GOT3 (cell line): ENCODE measurements around the gene AK8.

Experiments used
- DNase-seq: peaks from one replicate; lab custom pipeline; 2025; ENCODE audit warnings: mixed read lengths; lab: John Stamatoyannopoulos, UW

The AK8 gene

DNA sequence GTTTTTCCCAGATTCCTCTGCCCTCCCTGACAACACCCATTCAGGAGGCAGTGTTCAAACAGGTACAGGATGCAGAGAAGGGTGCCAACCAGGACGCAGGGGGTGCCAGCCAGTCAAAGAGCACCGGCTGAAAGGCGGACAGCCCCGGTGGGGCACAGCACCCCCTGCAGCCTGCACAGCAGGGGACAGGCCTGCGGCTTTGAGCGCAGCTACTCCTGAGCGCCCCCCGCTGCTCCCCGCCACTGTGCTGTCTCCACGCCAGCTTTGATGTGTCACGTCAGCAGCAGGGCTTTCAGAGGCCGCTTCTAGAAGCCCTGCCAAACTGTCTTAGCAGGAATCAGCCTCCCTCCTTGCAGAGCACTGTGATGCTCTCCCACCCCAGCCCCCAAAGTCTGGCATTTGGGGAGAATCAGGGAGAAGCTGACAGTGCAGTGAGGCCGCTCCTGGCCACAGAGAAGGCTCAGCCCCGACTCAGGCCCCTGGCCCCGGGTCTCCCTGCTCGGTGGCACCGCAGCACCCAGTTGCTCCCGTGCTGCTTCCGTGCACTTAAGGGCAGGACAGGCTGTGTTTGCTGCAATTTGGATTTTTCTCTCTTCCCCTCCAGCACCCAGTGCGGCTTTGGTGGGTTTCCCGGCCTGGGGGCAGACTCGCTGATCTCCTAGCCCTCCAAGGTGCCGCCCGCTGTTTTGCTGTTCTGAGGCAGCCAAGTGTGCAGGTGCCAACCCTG lies 20.3 kb downstream of the AK8 start:
- no peak for DNase-seq

DNA sequence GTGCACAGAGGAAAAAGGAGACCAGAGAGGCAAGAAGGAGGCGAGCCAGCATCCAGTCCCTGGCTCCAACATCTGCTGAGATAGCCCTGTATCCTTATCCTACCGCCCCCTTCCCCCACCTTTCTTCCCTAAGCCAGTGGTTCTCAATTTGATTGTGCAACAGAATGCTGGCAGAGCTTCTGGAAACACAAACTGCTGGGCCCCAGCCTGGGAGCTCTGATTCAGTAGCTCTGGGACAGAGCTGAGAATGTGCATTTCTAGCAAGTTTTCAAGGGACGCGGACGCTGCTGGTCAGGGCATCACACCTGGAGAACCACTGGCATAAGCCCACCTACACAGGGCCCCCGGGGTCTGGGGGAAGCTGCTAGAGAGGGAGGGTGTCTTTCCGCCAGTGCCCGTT lies 21.1 kb downstream of the AK8 start:
- no peak for DNase-seq

DNA sequence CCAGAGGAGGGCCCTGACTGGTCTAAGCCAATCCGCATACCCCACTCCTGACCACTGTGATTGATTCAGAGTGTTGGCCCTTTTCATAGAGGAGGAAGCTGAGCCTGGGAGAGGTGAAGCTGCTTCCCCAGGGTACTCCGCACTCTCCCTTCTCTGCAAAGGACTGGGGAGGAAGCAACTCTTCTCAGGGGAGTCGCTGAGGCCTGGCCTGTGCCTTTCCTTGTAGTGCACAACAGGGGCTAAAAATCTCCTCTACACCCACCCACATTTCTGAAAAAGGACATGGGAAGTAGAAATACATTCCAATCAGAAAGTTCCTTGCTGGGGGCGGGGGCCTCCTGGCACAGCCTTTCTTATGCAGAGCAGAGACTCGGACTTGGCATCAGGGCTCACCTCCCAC lies 22.2 kb downstream of the AK8 start:
- no peak for DNase-seq

DNA sequence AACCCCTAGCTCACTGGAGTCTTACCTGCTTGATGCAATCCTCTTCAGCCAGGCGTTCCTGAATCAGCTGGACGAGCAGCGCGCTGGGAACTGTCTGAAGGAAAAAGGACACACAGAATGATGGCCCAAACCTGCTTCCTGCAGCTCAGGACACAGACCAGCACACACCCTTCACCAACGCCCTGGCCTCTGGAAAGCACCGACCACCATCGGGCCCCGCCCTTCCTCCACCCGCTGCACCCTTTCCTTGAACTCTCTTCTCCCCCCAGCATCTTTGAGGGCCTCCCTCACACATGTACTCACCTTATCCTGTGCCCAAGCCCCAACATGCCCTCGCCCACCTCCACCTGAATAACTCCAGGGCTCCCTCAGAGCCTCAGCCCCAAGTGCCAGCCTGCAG lies 23.3 kb downstream of the AK8 start:
- DNase-seq, result no peak

DNA sequence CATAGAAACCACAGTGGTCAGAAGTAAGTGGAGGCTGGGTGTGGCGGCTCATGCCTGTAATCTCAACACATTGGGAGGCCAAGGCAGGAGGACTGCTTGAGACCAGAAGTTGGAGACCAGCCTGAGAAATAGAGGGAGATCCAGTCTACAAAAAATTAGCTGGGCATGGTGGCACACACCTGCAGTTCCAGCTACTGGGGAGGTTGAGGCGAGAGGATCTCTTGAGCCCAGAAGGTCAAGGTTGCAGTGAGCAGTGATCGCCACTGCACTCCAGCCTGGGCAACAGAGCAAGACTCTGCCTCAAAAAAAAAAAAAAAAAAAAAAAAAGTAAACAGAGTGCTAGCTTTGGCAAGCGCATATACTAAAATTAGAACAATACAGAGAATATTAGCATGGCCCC lies 24.6 kb downstream of the AK8 start:
- DNase-seq, result no peak

DNA sequence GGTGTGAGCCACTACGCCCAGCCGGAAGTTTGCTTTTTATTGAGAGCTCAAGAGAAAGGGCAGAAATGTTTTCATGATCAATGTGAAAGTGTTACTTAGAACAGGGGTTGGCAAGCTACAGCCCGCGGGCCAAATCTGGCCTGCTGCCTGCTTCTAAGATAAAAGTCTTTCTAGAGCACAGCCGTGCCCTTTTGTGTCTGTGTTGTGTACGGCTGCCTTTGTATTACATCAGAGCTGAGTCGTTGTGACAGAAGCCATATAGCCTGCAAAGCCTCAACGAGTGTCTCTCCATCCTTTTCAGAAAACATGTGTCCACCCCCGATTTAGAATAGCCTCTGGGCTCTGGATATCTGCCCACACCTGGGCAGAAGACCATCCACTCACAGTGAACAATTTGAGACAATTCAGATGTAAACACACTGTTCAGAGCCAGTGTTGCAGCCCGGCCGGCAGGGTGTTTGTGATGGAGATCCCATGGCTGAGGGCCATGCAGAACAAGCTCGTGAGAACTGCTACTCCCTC lies 28.8 kb downstream of the AK8 start:
- no peak for DNase-seq

DNA sequence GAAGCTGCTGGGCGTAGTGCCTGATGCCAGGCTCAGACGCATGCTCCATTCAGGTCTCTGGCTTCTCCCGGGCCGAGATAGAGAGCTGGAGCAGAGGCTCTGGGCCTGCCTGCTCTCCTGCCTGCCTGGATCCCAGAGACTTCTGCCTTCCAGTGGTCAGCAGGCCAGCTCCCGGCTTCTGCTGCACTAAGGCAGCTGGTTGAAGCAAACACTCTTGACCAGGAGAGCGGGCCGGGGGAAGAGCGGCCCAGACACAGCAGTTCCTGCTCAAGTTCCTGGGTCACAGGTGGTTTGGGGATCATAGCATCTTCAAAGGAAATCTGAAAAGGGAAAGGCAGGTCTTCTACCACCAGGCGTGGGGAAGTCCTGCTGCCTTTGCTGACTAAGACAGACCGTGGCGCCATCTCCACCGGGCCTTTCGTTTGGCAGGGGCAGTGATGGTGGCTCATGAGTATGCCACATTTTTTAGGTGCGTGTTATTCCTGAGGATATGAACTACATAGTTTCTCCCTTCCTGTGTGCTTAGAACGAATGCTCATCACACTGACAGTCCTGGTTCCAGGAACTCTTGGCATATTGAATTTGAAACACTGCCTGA lies 31.1 kb downstream of the AK8 start:
- DNase-seq, result no peak

DNA sequence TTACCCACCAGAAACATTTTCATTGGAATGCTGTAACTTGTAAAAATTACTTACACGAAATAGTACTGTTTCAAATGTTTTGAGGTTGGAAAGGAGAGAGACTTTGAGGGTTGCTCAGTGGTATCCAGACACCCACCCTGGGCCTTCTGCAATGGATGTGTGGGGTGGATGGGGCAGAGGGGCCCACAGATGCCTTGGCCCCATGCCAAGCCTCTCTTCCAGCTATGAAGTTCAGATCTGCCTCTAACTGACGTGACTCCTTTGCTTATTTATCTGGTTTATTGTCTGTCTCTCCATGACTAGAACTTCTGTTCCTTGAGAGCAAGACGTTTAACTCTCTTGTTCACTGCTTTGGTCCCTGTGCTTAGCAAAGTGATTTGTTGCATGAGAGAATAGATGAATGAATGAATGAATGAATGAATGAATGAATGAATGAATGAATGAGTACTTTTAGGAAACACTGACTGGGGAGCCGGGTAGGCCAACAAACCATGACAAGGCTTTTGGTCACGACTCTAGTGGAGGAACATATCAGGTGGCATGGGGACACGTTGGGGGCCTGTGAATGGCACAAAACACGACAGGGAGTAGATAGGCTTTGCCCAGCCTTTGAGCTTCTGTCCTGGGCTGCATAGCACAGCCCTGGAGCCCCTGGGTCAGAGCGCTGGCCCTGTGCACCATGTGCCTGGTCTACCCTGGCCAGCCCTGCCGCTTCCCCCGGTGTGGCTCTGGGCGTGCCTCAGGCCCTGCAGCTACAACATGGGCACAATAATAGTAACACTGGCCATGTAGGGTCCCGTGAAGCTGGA lies 31.8 kb downstream of the AK8 start:
- no peak for DNase-seq

DNA sequence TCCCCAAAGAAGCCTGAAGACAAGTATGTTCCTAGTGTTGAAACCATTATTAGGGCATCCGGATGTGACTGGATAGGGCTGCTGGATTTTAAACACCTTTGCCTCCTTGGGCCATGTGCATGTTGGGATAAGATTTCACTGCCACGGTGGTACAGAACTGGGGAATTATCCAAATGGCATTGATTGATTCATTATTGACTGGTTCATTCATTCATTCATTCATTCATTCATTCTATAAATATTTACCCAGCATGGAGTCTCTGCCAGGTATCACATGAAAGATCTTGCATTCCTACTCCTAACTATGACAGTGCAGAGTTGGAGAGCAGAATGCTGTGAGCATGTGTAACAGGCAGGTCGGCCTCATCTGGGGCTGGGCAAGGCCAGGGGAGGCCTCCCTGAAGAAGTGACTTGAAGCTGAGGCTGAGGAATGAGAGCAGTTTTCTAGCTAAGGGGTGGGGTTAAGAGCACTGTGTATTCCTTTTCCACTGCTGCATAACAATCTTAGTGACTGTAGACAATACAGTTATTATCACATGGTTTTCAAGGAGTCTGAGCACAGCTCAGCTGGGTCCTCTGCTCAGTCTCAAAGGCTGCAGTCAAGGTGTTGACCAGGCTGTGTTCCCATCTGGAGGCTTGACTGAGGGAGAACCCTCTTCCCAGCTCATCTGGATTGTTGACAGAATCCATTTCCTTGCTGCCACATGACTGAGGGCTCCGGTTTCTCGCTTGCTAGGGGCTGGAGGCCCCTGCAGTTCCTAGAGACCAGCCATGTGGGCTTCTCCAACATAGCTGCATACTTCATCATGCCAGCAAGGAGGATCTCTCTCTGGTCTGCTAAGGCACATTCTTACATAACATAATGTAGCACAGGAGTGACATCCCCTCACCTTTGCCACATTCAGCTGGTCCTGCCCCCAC lies 35.7 kb downstream of the AK8 start:
- DNase-seq, result no peak

DNA sequence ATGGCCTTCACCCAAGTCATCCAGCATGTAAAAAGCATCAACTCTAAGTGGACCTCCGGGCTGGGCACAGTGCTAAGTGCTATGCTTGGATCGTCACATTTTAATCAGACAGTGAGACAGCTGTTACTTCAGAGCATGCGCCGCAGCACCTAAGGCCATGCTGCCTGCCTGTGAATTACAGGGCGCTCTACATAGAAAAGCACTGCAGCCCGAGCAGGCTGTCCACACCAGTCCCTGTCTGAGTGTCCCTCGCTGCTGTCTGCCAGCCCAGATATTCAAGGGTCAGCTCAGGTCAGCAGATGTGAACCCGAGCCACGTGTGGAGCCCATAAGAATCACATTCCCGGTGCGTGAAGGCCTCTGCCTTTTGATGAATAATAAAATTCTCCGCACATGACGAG lies 37.1 kb downstream of the AK8 start:
- DNase-seq, result no peak

DNA sequence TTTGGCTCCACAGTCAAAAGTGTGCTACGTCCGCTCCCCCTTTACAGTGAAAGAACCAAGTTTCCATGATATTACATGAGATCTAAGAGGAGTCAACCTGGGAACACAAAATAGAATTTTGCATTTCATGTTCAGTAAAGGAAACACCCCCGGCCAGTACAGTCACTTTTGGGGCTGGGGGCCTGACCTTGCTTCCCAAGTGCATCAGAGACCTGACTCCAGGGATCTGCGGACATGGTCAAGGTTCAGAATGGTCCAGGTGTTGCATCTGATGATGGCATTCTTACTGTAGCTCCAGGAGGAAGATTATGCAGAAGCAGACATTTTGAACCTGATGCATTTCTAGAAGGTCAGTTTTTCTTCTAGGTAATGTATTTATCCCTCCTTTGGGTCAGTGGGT lies 39.8 kb downstream of the AK8 start:
- no peak for DNase-seq

DNA sequence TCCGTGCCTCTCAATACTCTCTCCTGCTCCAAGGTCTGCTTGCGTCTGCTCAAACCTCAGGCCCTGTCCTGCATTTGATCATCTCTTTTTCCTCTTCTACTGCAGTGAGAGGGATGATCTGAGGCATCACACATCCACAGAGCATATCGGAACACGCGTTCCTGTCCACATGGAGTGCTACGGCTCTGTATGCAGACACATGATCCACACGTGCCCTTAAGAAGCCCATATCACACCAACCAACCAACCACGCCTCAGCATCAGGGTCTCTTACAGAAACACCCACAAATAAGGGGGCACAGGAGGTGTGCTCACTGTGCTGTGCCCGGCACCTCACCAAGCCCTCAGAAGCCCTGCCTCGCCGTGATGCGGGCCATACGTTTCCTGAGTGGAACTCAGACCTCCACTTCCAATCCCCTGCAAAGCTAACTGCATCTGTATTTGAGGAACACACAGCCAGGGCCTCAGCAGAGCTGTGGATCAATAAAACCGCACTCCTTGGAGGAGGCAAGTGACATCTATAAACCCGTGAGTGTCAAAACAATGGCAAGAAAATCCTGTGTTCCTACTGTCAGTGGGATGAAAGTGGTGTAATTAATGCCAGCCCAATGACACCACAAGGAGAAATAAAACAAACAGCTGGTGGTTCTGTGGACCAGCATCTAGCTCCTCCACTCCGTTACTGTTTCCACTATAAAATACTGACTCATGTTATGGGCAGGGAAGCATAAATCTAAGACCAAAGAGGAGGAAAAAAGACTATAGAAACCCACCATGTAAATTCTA lies 40.4 kb downstream of the AK8 start:
- DNase-seq, result no peak

DNA sequence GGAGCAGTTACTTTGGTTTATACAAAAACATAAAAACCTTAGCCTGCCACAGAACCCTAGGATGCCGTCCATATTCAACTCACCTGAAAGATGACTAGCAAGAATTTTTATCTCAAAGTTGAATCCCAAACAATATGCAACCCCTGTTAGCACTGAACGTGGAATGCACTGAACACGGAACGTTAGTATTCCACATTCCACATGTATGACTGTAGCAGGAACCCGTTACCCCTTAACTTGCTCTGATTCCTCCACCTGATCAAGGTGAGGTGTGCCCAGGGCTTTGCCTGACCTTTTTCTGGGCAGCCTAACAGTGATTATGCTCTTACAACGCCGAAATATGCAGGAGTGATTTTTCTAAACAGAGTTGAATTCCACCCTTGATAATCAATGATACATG lies 43.7 kb downstream of the AK8 start:
- no peak for DNase-seq

DNA sequence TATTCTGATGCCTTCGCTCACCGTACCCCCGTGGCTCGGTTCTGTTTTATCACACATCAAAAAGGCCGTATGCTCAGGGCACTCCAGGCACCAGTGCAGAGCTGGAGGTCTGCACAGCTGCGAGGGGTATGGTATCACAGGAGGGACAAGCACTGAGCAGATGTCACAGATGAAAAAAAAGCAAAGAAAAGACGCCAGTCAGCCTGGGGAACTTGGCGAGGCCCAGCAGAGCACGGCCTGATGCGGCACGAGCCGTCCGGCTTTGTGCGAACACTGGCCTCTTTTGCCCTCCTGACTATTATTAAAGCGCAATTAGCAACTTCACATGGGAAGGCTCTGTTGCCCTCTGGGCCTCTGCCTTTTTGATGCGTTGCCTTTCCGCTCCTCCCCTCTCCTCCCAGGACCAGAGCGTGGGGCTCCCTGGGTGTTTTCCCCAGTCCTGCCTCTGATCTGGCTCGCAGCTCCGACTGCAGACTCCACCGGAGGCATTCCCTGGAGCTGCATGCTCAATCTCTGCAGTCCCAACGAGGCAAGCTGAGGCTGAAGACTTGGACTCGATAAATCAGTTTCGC lies 44.4 kb downstream of the AK8 start:
- DNase-seq, result no peak

DNA sequence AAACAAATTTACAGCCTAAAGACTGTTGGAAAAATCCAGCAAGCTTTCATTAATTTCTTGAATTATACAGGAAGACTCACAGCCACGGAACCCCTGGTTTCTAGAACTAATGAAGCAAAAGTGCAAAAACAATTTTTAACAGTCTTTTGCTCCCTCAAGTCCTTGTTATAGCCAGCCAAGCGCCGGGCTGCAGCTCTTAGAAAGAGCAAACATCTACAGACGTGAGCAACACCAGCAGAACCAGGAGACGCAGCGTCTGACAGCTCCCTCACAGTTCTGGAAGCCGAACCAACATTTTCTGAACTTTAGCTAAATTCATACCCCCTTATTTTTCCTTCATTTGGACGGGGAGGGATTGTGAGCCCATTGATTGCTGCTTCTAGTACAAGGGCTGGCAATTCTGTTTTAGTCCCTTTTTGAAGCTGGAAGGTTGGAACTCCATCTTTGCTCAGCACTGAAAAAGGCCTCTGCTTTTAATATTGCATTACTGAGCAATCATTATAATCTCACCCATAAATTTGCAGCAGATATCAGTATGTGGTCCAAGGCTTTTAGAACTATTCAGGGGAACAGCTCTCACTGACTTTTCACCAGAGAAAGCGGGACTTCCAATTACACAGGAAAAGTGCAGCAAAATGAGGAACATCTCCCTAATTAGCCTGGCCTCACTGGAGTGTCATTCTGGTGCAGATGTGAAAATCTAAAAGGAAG lies 45.8 kb downstream of the AK8 start:
- no peak for DNase-seq

DNA sequence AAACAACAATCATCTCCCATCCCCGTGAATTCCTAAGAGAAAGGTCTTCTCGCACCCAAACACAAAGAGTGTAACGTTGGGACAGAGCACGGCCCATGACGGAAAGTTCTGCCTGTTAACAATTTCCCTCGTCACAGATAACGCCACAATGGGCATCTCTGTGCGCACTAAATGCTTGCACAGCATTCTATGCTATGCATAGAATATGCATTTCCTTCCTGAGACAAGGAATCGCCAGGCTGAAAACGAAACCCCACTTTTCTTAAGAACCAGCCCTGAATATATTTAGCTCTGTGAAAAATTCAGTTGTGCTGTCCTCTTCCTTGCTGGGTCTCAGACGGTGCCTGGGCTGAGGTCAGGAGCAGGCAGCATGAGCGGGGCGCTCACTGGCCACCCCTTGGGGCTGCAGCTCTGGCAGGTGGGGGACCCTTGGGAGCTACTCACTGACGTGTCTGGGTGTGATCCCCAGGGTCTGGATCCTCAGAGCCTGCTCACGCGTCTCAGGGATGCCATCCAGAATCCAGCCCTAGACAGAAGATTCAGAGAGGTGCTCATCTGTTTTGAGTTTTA lies 49.8 kb downstream of the AK8 start:
- DNase-seq, result no peak

DNA sequence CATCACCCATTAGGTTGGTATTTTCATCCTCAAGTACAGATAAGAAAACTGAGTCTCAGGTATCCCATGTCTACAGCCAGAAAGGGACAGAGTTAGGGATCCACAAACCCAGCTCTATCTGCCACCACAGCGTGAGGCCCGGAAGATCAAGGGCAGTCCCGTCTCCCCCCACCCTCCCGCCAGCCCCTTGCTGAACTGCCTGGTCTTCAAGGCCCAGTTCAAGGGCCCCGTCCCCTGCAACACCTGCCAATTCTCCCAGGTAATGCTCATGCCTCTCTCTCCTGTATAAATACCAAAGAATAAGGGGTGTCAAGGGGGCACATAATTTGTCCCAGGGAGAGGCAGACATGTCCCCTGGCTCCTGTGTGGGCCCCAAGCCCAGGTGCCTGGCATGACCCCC lies 50.7 kb downstream of the AK8 start:
- no peak for DNase-seq

DNA sequence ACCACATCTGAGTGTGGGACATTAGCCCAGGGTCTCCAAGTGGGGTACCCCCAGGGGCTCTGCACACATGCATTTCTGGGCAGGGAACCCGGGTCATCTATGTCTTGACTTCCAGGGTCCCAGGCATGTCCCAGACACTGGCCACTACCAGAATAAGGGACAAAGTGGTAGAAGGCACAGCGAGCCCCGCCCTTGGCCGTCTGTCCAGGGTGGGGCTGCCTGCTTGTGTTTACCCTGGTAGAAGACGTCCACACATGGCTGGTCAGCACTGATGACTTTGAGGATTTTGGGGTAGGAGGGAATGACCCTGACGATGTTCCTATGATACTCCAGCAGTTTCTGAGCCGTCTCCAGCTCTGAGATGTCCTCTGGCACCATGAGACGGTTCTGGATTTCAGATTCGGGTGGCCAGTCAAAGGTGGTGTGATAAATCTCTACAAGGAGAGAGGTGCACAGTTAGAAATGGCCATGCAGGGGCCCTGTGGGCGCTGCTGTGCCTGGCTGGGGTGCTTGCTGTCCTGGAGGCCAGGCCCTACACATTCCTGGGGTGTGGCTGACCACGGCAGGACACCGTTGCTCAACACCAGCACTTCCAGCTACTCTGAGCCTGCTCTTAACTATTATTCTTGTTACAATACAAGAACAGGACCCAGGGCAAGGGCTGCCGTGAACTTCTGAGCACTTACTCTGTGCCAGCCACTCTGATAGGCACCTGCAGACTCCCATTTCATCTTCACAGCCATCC lies 51.3 kb downstream of the AK8 start:
- no peak for DNase-seq

DNA sequence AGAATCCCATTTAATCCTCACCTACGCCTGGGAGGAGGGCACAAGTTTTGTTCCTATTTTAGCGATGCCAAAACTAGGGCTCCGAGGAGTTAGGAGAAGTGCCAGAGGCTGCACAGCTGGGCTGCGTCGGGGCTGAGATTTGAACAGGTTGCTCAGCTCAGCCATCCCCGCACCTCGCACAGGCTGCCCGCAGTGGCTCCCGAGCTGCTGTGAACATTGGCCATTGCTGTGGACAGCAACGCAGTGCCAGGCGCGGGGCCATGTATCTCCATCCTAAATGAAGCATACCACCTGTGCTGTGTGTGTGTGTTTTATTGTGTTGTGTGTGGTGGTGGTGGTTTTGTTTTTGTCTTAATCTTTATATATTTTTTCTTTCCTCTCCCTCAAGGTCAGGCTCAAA lies 52.0 kb downstream of the AK8 start:
- DNase-seq, result no peak
